Upper lobe of left lung (tissue), 6 donors: ENCODE measurements around the gene RETREG2. TPM values are rescaled to one million over a fixed set of nuclear protein-coding genes. Genes with fewer than 3 reads are reported as not detected.
A peak's percentile ranks its signal among the peaks of the same experiment; 100 is the strongest.

Experiments
- ATAC-seq, 2 donors: fragments of 200-7000 bp; cut with Tn5 transposase; one replicate each; pipeline ENCODE4 v1.9.1; 2022; ENCODE audit warnings: mild to moderate bottlenecking in 2 of 2, moderate library complexity in 2 of 2; ENCODE audit not compliant: low FRiP score in 2 of 2
- DNase-seq, 2 donors: peaks; one replicate each; pipeline ENCODE4 v3.0.0-alpha.2; 2019 to 2020
- H3K27ac ChIP-seq, 4 donors: fragments of 200-600 bp; sonication (generic); one replicate each; pipeline ENCODE4 v1.5.1; 2016 to 2019
- H3K27me3 ChIP-seq, 4 donors: fragments of 200-600 bp; sonication (generic); one replicate each; pipeline ENCODE4 v1.5.1; 2017 to 2019
- H3K36me3 ChIP-seq, 4 donors: fragments of 200-600 bp; sonication (generic); one replicate each; pipeline ENCODE4 v1.5.1; 2016 to 2019
- H3K4me1 ChIP-seq, 4 donors: fragments of 200-600 bp; sonication (generic); one replicate each; pipeline ENCODE4 v1.5.1; 2018 to 2019
- H3K4me3 ChIP-seq, 4 donors: fragments of 200-600 bp; sonication (generic); one replicate each; pipeline ENCODE4 v1.5.1; 2017 to 2019; ENCODE audit warnings: mild to moderate bottlenecking in 2 of 4, moderate library complexity in 1 of 4
- H3K9me3 ChIP-seq, 4 donors: fragments of 200-600 bp; sonication (generic); one replicate each; pipeline ENCODE4 v1.5.1; 2018 to 2019
- CTCF ChIP-seq, 6 experiments: fragments of 450-650 bp in 4 of 6; fragments of 200-600 bp in 2 of 6; sonication (generic) in 2 of 6; IDR thresholded peaks; one replicate each; pipeline ENCODE4 v1.5.1; 2016 to 2019; ENCODE audit warnings: antibody characterized with exemption in 6 of 6
- EP300 ChIP-seq, 4 donors: sonication (generic); formaldehyde crosslinking; IDR thresholded peaks; one replicate each; pipeline ENCODE4 v1.5.1; 2017; ENCODE audit warnings: antibody characterized with exemption in 4 of 4, control low read depth in 2 of 4
- POLR2A ChIP-seq, 4 donors: fragments of 450-650 bp; IDR thresholded peaks; one replicate each; pipeline ENCODE4 v1.5.1; 2016 to 2017; ENCODE audit warnings: antibody characterized with exemption in 4 of 4, mild to moderate bottlenecking in 2 of 4
- POLR2AphosphoS5 ChIP-seq, 2 donors: sonication (generic); formaldehyde crosslinking; IDR thresholded peaks; one replicate each; pipeline ENCODE4 v1.5.1; 2017; ENCODE audit warnings: antibody characterized with exemption in 2 of 2
- WGBS, 2 donors: methylation state at CpG; one replicate each; pipeline ENCODE4 v1.1.5; 2017 to 2018; 5-methylcytosine and 5-hydroxymethylcytosine counted together
- total RNA-seq, 6 donors: library from RNA; depleted of rRNA in 4 of 6; stranded (reverse); fragments of >200 nt in 4 of 6; gene quantifications; one replicate each; pipeline versions ENCODE4 v1.1.0 to v1.2.1, GENCODE V29; 2016 to 2021
- donor health status: DM: no; HTN: no; CAD: no; lungs with moderate emphysema.
- donor health status: DM: no; HTN: yes; CAD: no; lungs with severe emphysema.

Gene RETREG2
- total RNA-seq, 6 donors from 2014 or later: 46.1 to 100 (median 60.5) TPM

- Histone ChIP-seq H3K36me3 (peaks cover 0 to 23% (median 14%) of the 10 kb centered on the region in 4 donors), H3K4me1 (peaks cover 17 to 23% (median 20%) of the 10 kb centered on the region in 4 donors), H3K4me3 (no peak overlapping the region), H3K9me3 (no peaks in the 10 kb centered on the region), H3K27me3 (no peaks in the 10 kb centered on the region), H3K27ac (no peak overlapping the region)
- WGBS, 2 donors: 84 to 87% methylated on average over 5 of the region's 5 CpGs
- TF ChIP-seq CTCF (IDR thresholded peaks at IDR 0.05) (no peak), EP300 (IDR thresholded peaks at IDR 0.05) (no peak), POLR2A (IDR thresholded peaks at IDR 0.05) (no peak), POLR2AphosphoS5 (IDR thresholded peaks at IDR 0.05) (no peak)
- DNase-seq: no peak
- ATAC-seq: no peak
Measured at GRCh38 chr2:219205165-219205538, 27.1 kb downstream of the RETREG2 start.

GRCh38 chr2:219205981-219206327 is 27.9 kb downstream of the RETREG2 start:
- TF ChIP-seq CTCF (IDR thresholded peaks at IDR 0.05): no peak
- TF ChIP-seq POLR2A (IDR thresholded peaks at IDR 0.05): no peak
- TF ChIP-seq POLR2AphosphoS5 (IDR thresholded peaks at IDR 0.05): no peak
- no peak for TF ChIP-seq EP300 (IDR thresholded peaks at IDR 0.05)
- Histone ChIP-seq H3K4me3 (peak overlapping the region in 3 of 4 donors; percentile 73 to 95 (median 80)), H3K27ac (peak overlapping the region; percentile 91 to 98 (median 96)), H3K27me3 (no peaks in the 10 kb centered on the region), H3K4me1 (peaks cover 17 to 23% (median 20%) of the 10 kb centered on the region in 4 donors), H3K9me3 (no peaks in the 10 kb centered on the region), H3K36me3 (peaks cover 0 to 30% (median 18%) of the 10 kb centered on the region in 4 donors)
- WGBS, 2 donors: 11 to 21% methylated on average over 7 of the region's 7 CpGs
- no peak for ATAC-seq
- DNase-seq: no peak

GRCh38 chr2:219206328-219207133 is 28.5 kb downstream of the RETREG2 start, which contains the start of gene ZFAND2B:
Gene ZFAND2B, plus strand, starts transcription at chr2:219206782. Its CDS starts 206 bp downstream, at chr2:219206988.
- WGBS, 2 donors: 0 to 1% methylated on average over 28 to 57 of the region's 76 CpGs
- DNase-seq (peak; percentile 97 to 99), ATAC-seq (peak; percentile 96 to 99)
- Histone ChIP-seq H3K36me3 (peaks cover 0 to 34% (median 19%) of the 10 kb centered on the region in 4 donors), H3K27me3 (no peaks in the 10 kb centered on the region), H3K4me3 (peak within 1 kb of the TSS; percentile 73 to 97 (median 88)), H3K4me1 (peaks cover 17 to 23% (median 20%) of the 10 kb centered on the region in 4 donors), H3K9me3 (no peaks in the 10 kb centered on the region), H3K27ac (peak within 1 kb of the TSS; percentile 91 to 98 (median 96))
- peak in 3 of 4 donors; percentile 70 to 98 (median 97) for TF ChIP-seq POLR2A (IDR thresholded peaks at IDR 0.05)
- TF ChIP-seq EP300 (IDR thresholded peaks at IDR 0.05): no peak
- peak; percentile 92 to 98 for TF ChIP-seq POLR2AphosphoS5 (IDR thresholded peaks at IDR 0.05)
- TF ChIP-seq CTCF (IDR thresholded peaks at IDR 0.05): peak; percentile 11 to 74 (median 48)

DNA sequence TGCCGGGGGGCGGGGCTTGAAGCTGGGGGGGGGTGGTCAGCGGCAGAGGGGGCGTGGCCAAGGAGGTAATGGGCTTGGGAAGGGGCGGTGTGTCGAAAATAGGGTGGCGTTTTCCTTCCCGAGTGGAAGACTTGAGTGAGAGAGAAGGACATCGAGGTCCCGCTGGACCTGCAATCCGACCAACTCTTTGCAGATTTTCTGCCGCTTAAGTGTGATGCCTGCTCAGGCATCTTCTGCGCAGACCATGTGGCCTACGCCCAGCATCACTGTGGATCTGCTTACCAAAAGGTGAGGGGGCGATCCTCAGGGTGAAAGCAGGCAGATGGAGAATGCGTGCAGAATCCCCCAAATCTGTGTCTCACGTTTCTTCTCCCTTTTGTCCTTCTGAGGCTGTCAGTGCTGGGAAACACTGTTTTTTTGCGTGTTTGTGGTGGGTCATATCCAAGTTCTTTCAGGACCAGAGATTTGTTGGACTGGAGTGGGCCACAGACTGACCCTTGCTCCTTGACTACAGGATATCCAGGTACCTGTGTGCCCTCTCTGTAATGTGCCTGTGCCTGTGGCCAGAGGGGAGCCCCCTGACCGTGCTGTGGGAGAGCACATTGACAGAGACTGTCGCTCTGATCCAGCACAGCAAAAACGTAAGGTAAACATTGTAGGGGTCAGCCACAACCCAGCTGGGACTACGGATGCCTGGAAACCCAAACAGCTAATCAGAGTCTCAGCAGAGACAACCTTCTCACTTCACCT is 29.2 kb downstream of the RETREG2 start:
- H3K36me3 ChIP-seq: peaks cover 0 to 35% (median 19%) of the 10 kb centered on the region in 4 donors
- H3K27ac ChIP-seq: peak overlapping the region; percentile 91 to 98 (median 96)
- ATAC-seq: no peak
- peak overlapping the region; percentile 73 to 97 (median 88) for H3K4me3 ChIP-seq
- H3K4me1 ChIP-seq: peaks cover 17 to 23% (median 20%) of the 10 kb centered on the region in 4 donors
- no peak for DNase-seq
- TF ChIP-seq POLR2AphosphoS5 (IDR thresholded peaks at IDR 0.05) (no peak), CTCF (IDR thresholded peaks at IDR 0.05) (no peak), EP300 (IDR thresholded peaks at IDR 0.05) (no peak), POLR2A (IDR thresholded peaks at IDR 0.05) (no peak)
- WGBS, 2 donors: 17 to 25% methylated on average over 13 to 21 of the region's 22 CpGs
- H3K27me3 ChIP-seq: no peaks in the 10 kb centered on the region
- no peaks in the 10 kb centered on the region for H3K9me3 ChIP-seq
